ENCODE measurements around the gene METTL2A. TPM values are rescaled to one million over a fixed set of nuclear protein-coding genes. Genes with fewer than 3 reads are reported as not detected.
"Not testable (repeated sequence)": the region's sequence is repeated elsewhere in the genome, so short reads cannot be mapped to it uniquely, and the experiment has no call there.

METTL2A gene, protein sequence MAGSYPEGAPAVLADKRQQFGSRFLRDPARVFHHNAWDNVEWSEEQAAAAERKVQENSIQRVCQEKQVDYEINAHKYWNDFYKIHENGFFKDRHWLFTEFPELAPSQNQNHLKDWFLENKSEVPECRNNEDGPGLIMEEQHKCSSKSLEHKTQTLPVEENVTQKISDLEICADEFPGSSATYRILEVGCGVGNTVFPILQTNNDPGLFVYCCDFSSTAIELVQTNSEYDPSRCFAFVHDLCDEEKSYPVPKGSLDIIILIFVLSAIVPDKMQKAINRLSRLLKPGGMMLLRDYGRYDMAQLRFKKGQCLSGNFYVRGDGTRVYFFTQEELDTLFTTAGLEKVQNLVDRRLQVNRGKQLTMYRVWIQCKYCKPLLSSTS
- 16.2 TPM for total RNA-seq

- DNase-seq (ENCODE audit: low spot score): peak; percentile 87
Measured at GRCh38 chr17:62423647-62424461, at the start of gene METTL2A. METTL2A (plus strand) TSS chr17:62423897; CDS start chr17:62423903, 6 bp downstream.

DNA sequence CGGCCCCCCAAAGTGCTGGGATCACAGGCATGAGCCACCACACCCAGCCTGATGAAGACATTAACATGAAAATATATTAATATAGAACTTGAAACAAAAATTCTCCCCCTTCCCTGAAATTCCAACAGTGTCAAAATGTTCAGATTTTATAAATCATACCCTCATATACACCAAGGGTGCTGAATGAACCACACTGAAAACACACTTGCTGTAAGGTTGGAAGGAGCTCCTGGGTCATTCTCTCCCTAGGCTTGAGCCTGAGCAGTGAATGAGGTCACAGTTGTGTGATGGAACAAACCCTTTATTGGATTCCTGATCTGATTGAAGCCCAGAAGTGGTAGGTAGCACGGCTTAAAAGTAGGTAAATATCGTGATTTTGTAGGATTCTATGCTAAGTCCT is 43.4 kb upstream of the METTL2A start, which contains the start of gene EFCAB3:
Gene EFCAB3 (plus strand): TSS at position 301 of the 400 bp plus-strand sequence. CDS start 2,427 bp downstream, outside the sequence.
- DNase-seq (ENCODE audit: low spot score): no peak

GRCh38 chr17:62381561-62381960 is 42.1 kb upstream of the METTL2A start:
- no peak for DNase-seq (ENCODE audit: low spot score)

DNA sequence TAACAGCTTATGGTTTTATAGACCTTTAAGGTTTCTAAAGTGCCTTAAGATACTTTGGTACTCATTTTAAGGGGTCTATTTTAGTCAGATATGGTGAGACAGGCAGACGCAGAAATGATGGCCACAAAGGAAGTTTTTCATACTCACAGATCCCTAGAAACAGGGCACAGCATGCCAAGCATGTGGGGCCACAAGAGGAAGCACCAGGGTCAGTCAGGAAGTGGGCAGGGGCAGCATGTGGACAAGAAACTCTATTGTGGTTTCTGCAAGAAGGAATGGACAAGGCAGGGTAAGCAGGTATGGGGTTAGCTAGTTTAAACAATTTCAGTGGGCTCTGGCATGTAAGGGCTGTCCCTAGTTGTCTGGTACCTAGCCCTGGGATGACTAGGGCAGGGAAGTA is 34.8 kb upstream of the METTL2A start:
- no peak for DNase-seq (ENCODE audit: low spot score)

DNA sequence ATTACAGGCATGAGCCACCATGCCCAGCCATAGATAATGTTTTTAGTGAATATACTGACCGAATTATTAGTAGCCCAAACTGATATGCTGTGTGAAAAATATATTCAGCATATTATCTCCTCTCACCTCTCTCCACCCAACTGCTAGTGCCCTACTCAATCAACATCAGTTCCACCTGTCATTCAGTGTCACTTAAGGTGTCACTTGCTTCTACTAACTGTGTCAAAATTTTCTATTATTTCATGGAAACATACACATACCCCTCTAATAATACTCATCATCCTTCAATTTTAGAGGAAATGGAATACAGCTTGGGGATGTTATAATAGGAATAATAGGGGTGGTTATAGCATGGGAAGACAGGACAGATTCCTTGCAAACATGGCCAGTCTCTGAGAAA is 30.8 kb upstream of the METTL2A start:
- DNase-seq (ENCODE audit: low spot score): no peak

DNA sequence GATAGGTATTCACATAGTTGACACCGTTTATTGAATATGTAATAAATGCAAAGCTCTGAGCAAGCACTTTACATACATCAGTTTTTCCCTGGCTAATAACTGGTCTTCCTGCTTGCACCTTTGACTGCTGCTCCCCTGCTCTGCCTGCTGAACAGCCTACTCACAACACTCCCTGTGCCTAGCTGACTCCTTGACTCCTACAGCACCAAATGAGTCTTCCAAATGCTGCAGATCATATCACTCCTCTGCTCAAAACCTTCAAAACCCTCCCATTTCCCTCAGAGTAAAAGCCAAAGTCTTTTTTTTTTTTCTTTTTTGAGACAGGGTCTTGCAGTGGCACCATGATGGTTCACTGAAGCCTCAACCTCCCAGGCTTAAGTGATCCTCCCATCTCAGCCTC is 24.8 kb upstream of the METTL2A start:
- no peak for DNase-seq (ENCODE audit: low spot score)

DNA sequence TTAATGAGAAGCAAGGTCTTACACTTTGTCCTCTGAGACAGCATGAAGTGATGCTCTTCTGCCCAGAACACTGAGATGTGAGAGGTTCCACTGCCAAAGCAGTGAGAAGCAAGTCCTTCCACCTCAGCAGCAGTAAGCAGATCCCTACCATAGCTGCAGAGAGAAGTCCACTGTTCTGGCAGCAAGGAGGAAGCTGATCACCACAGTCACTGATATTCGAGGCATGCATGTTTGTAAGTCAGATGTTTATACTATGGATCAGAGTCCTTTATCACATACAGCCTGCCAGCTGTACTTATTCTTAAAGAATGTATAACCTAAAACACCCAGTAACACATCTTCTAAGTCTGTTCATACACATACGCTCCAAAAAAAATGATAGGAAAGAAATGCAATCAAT is 18.2 kb upstream of the METTL2A start:
- no peak for DNase-seq (ENCODE audit: low spot score)

DNA sequence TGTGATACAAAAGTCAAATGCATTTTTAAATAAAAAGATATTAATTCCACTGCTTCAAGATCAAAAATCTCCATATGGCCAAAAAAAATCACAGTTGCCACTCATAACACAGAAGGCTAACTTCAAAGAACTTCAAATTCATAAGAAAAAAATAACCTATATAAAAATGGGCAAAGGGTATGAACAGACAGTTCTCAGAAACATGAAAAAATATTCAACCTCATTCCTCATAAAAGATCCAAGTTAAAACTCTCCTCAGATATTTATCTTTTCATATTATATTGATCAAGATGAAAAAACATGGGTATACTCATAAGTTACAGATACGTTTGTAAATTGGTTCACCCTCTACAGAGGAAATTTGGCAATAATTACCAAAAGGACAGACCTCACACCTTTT is 10.6 kb upstream of the METTL2A start:
- not testable (repeated sequence) for DNase-seq (ENCODE audit: low spot score)

GRCh38 chr17:62426214-62426613 is 2.5 kb downstream of the METTL2A start:
- DNase-seq (ENCODE audit: low spot score): not testable (repeated sequence)

GRCh38 chr17:62435251-62435650 is 11.6 kb downstream of the METTL2A start:
- not testable (repeated sequence) for DNase-seq (ENCODE audit: low spot score)

DNA sequence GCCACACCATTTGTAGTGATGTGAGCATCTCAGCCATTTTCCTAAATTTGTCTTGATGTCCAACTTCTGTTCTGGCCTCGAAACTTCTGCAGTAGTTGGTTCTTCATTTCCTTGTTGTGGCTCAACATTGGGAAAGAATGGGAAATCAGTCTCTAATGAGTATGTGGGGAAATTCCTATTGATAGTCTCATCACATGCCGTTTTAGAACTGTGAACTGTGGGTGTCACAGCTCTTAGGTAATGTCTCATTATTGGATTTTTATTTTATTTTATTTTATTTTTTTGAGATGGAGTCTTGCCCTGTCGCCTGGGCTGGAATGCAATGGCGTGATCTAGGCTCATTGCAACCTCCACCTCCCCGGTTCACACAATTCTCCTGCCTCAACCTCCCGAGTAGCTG is 17.5 kb downstream of the METTL2A start:
- not testable (repeated sequence) for DNase-seq (ENCODE audit: low spot score)

GRCh38 chr17:62444063-62444462 is 20.4 kb downstream of the METTL2A start:
- DNase-seq (ENCODE audit: low spot score): no peak

- not testable (repeated sequence) for DNase-seq (ENCODE audit: low spot score)
Measured at GRCh38 chr17:62445791-62446190, 22.1 kb downstream of the METTL2A start.

GRCh38 chr17:62452195-62452594 is 28.5 kb downstream of the METTL2A start:
- not testable (repeated sequence) for DNase-seq (ENCODE audit: low spot score)

DNA sequence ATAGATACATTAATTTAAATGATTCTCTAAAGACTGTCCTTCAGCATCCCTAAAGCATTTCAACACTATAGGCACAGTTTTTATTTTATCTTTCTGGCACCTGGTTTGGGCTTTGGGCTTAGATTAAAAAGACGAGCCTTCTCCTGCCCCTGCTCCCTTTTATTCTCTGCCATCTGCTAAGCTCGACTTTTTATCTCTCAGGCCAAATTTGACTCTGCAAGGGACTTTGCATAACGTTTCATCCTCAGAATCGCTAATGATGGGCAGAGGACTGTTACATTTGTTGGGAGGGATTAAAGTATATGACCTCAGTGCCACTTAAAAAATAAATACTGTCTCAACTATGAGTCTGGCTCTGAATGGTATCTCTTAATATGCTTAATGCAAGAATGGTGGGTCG is 29.3 kb downstream of the METTL2A start:
- DNase-seq (ENCODE audit: low spot score): not testable (repeated sequence)

DNA sequence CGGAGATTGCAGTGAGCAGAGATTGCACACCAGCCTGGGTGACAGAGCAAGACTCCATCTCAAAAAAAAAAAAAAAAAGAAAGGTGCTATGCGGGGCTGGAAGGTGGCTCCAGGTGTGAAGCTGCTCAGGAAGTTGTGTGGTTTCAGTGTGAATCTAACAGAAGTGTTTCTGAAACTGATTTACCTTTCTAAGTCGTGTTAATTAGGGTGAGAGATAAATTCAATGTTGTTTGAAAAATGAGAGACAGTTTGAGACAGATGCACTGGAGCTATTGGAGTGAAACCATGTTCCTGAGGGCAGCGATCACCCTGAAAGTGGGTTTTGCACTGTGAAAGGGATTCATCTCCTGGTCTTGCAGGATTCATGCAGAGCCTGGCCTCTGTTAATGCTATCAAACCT is 30.0 kb downstream of the METTL2A start:
- DNase-seq (ENCODE audit: low spot score): not testable (repeated sequence)

DNA sequence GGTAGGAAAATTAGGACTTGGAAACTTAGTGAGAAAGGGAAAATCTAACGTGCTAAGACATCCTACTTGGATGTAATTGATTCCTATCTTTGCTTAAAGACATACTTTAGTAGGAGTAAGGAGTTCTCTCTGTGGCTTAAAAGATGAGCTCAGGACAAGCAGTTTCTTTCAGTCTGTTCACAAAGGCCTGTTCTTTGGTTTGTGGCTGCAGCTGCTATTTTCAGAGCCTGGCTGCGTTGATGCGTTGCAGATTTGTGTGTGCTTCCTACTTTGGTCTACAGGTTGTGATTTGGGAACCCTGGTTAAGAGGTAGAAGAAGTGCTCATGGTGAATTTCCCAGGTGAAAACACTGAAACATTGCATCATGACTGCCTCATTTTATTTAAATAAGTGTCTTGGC is 30.4 kb downstream of the METTL2A start:
- DNase-seq (ENCODE audit: low spot score): not testable (repeated sequence)

- no peak for DNase-seq (ENCODE audit: low spot score)
Measured at GRCh38 chr17:62456016-62456415, 32.3 kb downstream of the METTL2A start.

- not testable (repeated sequence) for DNase-seq (ENCODE audit: low spot score)
Measured at GRCh38 chr17:62458483-62458882, 34.8 kb downstream of the METTL2A start.

DNA sequence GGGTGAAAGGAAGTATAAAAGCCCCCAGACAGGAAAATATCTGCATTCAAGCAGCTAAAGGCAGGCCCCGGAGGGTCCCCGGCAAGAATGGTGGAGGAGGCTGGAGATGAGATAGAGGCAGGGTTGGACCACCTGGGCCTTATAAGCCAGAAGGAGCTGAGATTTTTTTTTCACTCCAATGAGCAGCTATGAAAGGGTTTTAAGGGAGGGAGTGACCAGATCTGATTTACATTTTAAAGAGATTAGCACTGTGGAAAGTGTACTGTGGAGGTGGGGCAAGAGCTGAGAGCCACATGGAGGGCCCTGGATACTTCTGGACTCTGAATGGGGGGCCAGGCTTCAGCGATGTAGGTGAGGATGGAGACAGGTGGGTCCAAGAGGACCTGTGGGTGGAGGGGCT is 40.7 kb downstream of the METTL2A start:
- not testable (repeated sequence) for DNase-seq (ENCODE audit: low spot score)

- not testable (repeated sequence) for DNase-seq (ENCODE audit: low spot score)
Measured at GRCh38 chr17:62465271-62465670, 41.6 kb downstream of the METTL2A start.

DNA sequence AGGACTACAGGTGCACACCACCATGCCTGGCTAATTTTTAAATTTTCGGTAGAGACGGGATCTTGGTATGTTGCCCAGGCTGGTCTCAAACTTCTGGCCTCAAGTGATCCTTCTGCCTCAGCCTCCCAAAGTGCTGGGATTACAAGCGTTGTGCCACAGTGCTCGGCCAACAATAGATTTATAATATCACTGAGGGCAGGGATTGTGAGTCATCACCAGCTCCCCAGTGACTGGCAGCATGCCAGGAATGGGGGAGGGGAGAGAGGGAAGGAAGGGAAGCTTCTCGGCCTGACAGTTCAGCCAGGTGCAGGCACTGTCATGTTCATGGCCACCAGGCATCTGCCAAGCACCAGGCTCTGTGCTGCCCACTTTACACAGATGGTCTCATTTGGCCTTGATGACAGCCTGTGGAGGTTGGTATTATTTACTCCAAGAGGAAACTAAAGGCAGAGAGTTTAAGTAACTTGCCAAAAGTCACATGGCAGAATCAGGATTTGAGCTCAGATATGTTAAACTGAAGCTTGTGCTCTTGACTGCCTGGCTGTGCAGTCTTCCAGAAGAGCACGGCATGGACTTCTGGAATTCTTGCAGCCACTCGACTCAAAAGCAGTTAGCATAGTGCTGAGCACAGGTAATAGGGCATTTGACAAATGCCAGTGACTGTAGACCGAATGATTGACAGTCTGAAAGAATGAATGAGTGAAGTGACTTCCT is 47.1 kb downstream of the METTL2A start:
- peak; percentile 80 for DNase-seq (ENCODE audit: low spot score)
